ENCODE results near the gene PLD5.

The PLD5 gene

DNA sequence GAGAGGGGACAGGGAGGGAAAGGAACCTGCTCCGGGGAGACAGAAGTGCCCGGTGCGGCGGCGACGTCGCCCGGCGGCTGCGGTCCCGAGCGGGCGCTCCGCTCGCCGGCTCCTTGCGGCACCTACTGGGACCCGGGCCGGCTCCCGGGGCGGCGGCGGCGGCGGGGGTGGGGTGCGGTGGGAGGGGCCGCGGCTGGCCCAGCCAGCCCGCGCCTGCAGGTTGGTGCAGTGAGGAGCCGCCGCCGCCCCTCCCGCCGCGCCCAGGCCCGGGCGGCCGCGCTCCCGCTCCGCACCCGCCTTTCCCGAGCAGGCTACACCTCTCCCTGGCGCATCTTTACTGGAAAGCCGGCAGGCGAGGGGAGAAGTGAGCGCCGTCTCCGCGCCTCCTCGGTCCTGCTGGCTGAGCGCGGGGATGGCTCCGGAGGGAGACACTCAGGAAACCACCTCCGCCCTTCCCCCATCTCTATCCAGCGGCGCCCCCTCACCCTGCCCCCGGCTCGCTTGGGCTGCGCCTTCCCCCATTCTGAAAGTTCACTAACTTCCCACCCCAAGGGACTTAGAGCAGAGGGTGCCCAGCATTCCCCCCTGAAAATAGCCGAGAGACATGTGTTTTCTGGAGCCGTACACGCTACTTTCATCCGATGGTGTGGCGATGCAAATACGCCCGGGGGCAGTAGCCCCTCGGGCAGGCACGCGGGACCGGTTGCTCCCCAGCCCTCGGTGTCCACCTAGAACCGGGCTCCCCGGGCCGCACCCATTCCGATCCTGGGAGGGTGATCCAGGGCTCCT lies at the start of gene PLD5:
TSS of gene PLD5 (minus strand) at position 127 of the 789 bp plus-strand sequence.
- H3K9ac ChIP-seq = no peak within 1 kb of the TSS
- peak within 1 kb of the TSS; percentile 72 for H3K4me2 ChIP-seq (ENCODE audit: low read length)
- H3K4me1 ChIP-seq = no peaks in the 10 kb centered on the region
- H3K79me2 ChIP-seq = no peaks in the 10 kb centered on the region
- peak within 1 kb of the TSS; percentile 24 for H3K4me3 ChIP-seq (ENCODE audit: low read depth, low read length)
- H3K9me3 ChIP-seq (ENCODE audit: control insufficient read depth, low read length) = no peaks in the 10 kb centered on the region
- no peak for TF ChIP-seq CTCF (IDR thresholded peaks at IDR 0.05)
- no peaks in the 10 kb centered on the region for H3K36me3 ChIP-seq (ENCODE audit: control insufficient read depth, insufficient read depth, low read length)
- H3K27me3 ChIP-seq (ENCODE audit: control insufficient read depth, insufficient read depth, low read length) = peaks cover 5% of the 10 kb centered on the region
- H3K27ac ChIP-seq = no peak within 1 kb of the TSS
- peak within 1 kb of the TSS; percentile 66 for H2AFZ ChIP-seq

GRCh38 chr1:242569867-242570266 lies 45.4 kb upstream of the PLD5 start:
- Histone ChIP-seq H2AFZ (no peak overlapping the region), H3K4me1 (no peaks in the 10 kb centered on the region), H3K27me3 (ENCODE audit: control insufficient read depth, insufficient read depth, low read length) (no peaks in the 10 kb centered on the region), H3K4me2 (ENCODE audit: low read length) (no peak overlapping the region), H3K27ac (no peak overlapping the region), H3K4me3 (ENCODE audit: low read depth, low read length) (no peak overlapping the region), H3K36me3 (ENCODE audit: control insufficient read depth, insufficient read depth, low read length) (no peaks in the 10 kb centered on the region), H3K9me3 (ENCODE audit: control insufficient read depth, low read length) (no peaks in the 10 kb centered on the region), H3K79me2 (no peaks in the 10 kb centered on the region), H3K9ac (no peak overlapping the region)
- no peak for TF ChIP-seq CTCF (IDR thresholded peaks at IDR 0.05)

GRCh38 chr1:242568666-242569065 lies 44.2 kb upstream of the PLD5 start:
- H3K36me3 ChIP-seq (ENCODE audit: control insufficient read depth, insufficient read depth, low read length) = no peaks in the 10 kb centered on the region
- no peak overlapping the region for H3K27ac ChIP-seq
- H3K9ac ChIP-seq = no peak overlapping the region
- no peak overlapping the region for H3K4me2 ChIP-seq (ENCODE audit: low read length)
- no peaks in the 10 kb centered on the region for H3K4me1 ChIP-seq
- no peaks in the 10 kb centered on the region for H3K79me2 ChIP-seq
- no peaks in the 10 kb centered on the region for H3K27me3 ChIP-seq (ENCODE audit: control insufficient read depth, insufficient read depth, low read length)
- H2AFZ ChIP-seq = no peak overlapping the region
- no peak overlapping the region for H3K4me3 ChIP-seq (ENCODE audit: low read depth, low read length)
- H3K9me3 ChIP-seq (ENCODE audit: control insufficient read depth, low read length) = no peaks in the 10 kb centered on the region
- TF ChIP-seq CTCF (IDR thresholded peaks at IDR 0.05) = no peak

DNA sequence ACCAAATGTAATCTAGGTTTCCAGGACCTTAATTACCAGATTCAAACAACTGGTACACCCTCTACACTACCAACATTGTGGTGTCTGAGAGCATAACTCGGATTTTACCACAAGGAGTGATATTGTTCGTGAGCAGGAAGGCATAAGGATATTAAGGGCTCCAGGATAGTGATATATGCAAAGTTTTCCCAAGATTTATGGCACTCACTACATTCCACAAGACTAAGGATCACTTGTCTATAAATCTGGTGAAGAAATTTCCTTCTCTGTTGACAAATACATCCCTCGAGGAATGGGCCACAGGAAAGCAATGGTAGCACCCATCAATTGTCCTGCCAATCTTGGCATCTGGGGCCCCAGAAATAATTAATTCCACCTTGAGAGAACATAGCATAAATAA lies 43.1 kb upstream of the PLD5 start:
- H3K36me3 ChIP-seq (ENCODE audit: control insufficient read depth, insufficient read depth, low read length) = no peaks in the 10 kb centered on the region
- H3K9ac ChIP-seq = no peak overlapping the region
- H3K9me3 ChIP-seq (ENCODE audit: control insufficient read depth, low read length) = no peaks in the 10 kb centered on the region
- no peak overlapping the region for H3K4me2 ChIP-seq (ENCODE audit: low read length)
- no peaks in the 10 kb centered on the region for H3K79me2 ChIP-seq
- H3K27me3 ChIP-seq (ENCODE audit: control insufficient read depth, insufficient read depth, low read length) = no peaks in the 10 kb centered on the region
- no peak overlapping the region for H2AFZ ChIP-seq
- H3K4me1 ChIP-seq = no peaks in the 10 kb centered on the region
- H3K27ac ChIP-seq = no peak overlapping the region
- no peak for TF ChIP-seq CTCF (IDR thresholded peaks at IDR 0.05)
- no peak overlapping the region for H3K4me3 ChIP-seq (ENCODE audit: low read depth, low read length)

DNA sequence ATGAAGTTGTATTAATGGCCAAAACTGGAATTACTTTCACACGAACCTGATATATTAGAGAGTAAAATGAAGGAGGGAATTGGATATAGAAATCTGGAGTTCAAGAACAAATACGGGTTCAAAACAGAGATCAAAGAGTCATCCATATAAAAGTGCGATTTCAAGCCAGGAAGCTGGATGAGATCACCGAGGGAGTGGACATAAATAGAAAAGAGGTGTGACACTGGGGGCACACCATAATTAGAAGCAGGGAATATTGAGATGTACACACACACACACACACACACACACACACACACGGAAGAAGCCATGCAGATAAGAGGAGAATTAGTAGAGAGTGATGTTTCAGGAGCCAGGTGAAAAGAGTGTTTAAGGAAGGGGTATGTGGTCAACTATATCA lies 32.3 kb upstream of the PLD5 start:
- Histone ChIP-seq H3K27me3 (ENCODE audit: control insufficient read depth, insufficient read depth, low read length) (no peaks in the 10 kb centered on the region), H3K4me2 (ENCODE audit: low read length) (no peak overlapping the region), H3K27ac (no peak overlapping the region), H3K9me3 (ENCODE audit: control insufficient read depth, low read length) (no peaks in the 10 kb centered on the region), H3K4me3 (ENCODE audit: low read depth, low read length) (no peak overlapping the region), H3K36me3 (ENCODE audit: control insufficient read depth, insufficient read depth, low read length) (no peaks in the 10 kb centered on the region), H3K9ac (no peak overlapping the region), H2AFZ (no peak overlapping the region), H3K79me2 (no peaks in the 10 kb centered on the region), H3K4me1 (no peaks in the 10 kb centered on the region)
- TF ChIP-seq CTCF (IDR thresholded peaks at IDR 0.05) = no peak
